Measurements from ENCODE around the gene C1orf87.

DNA sequence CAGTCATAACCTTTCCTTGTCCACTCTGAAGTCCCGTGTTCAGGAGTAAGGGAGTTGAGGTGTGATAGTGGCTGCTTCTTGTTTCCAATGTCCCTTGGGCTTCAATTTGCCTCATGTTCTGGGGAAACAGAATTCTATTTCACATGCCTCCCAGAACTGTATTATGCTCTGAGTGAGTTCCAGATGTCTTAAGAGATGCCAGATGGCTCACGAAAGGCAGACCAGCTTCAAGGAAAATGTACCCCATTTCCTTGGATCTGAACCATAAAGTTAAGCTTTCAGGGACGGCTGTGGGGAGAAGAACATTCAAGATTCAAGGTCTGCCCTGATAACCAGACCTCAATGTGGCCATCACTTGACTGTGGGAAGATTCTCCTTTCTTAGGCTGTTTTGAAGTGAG is 42.4 kb downstream of the C1orf87 start:
- TF ChIP-seq GATA2 (IDR thresholded peaks at IDR 0.05; ENCODE audit: low read depth, low read length), result no peak
- TF ChIP-seq GATA3 (IDR thresholded peaks at IDR 0.05; ENCODE audit: low read depth, low read length), result no peak

Data from SH-SY5Y (cell line).